Measurements from ENCODE around the gene SLC35E1.
A peak's percentile ranks its signal among the peaks of the same experiment; 100 is the strongest.

SLC35E1 gene

GRCh38 chr19:16527971-16528521 lies 44.2 kb downstream of the SLC35E1 start:
- no peak overlapping the region for H3K4me3 ChIP-seq (ENCODE audit: low read depth, low read length)
- peak; percentile 65; the same call in 1 of the 2 replicates for TF ChIP-seq CTCF (IDR thresholded peaks at IDR 0.05; ENCODE audit: borderline replicate concordance, insufficient read depth, low read depth, low read length)

GRCh38 chr19:16527334-16527935 lies 44.8 kb downstream of the SLC35E1 start:
- H3K4me3 ChIP-seq (ENCODE audit: low read depth, low read length): no peak overlapping the region
- no peak for TF ChIP-seq CTCF (IDR thresholded peaks at IDR 0.05; ENCODE audit: borderline replicate concordance, insufficient read depth, low read depth, low read length)

GRCh38 chr19:16525751-16526481 lies 46.3 kb downstream of the SLC35E1 start:
- no peak for TF ChIP-seq CTCF (IDR thresholded peaks at IDR 0.05; ENCODE audit: borderline replicate concordance, insufficient read depth, low read depth, low read length)
- no peak overlapping the region for H3K4me3 ChIP-seq (ENCODE audit: low read depth, low read length)

- H3K4me3 ChIP-seq (ENCODE audit: low read depth, low read length): no peak overlapping the region
- TF ChIP-seq CTCF (IDR thresholded peaks at IDR 0.05; ENCODE audit: borderline replicate concordance, insufficient read depth, low read depth, low read length): no peak
Measured at GRCh38 chr19:16524991-16525734, 47.1 kb downstream of the SLC35E1 start.

- H3K4me3 ChIP-seq (ENCODE audit: low read depth, low read length): no peak overlapping the region
- no peak for TF ChIP-seq CTCF (IDR thresholded peaks at IDR 0.05; ENCODE audit: borderline replicate concordance, insufficient read depth, low read depth, low read length)
Measured at GRCh38 chr19:16522559-16523377, 49.4 kb downstream of the SLC35E1 start.

- H3K4me3 ChIP-seq (ENCODE audit: low read depth, low read length): no peak overlapping the region
- no peak for TF ChIP-seq CTCF (IDR thresholded peaks at IDR 0.05; ENCODE audit: borderline replicate concordance, insufficient read depth, low read depth, low read length)
Measured at GRCh38 chr19:16521715-16522289, 50.4 kb downstream of the SLC35E1 start.
